Activated T-helper 1 cell treated with anti-CD3 and anti-CD28 coated beads, Interleukin-12 subunit alpha, Interleukin-12 subunit beta, Interleukin-2, Interleukin-4 antibody, amounts not matched to agents 30 ng/mL and 10 ng/mL and 1 ng/mL, durations not matched to agents 14 hours and 24 hours and 36 hours (primary cell): ENCODE measurements around the gene EML1. TPM values are rescaled to one million over a fixed set of nuclear protein-coding genes. Genes with fewer than 3 reads are reported as not detected.

ENCODE experiments used
- DNase-seq: peaks from one replicate; pipeline ENCODE4 v3.0.0; 2021; ENCODE audit warnings: low spot score
- H3K27ac Mint-ChIP-seq: one replicate; pipeline ENCODE4 v1.8.0; 2021; ENCODE audit warnings: mild to moderate bottlenecking, mixed read lengths
- H3K27me3 Mint-ChIP-seq: one replicate; pipeline ENCODE4 v1.8.0; 2022; ENCODE audit warnings: mild to moderate bottlenecking, moderate library complexity, mixed read lengths; ENCODE audit not compliant: insufficient read depth
- H3K36me3 Mint-ChIP-seq: one replicate; pipeline ENCODE4 v1.8.0; 2021; ENCODE audit warnings: low read depth, mixed read lengths
- H3K4me1 Mint-ChIP-seq: one replicate; pipeline ENCODE4 v1.8.0; 2021; ENCODE audit warnings: low read depth, mixed read lengths
- H3K4me3 Mint-ChIP-seq: one replicate; pipeline ENCODE4 v1.8.0; 2021; ENCODE audit warnings: mild to moderate bottlenecking, moderate library complexity, mixed read lengths
- H3K9me3 Mint-ChIP-seq: one replicate; pipeline ENCODE4 v1.8.0; 2021; ENCODE audit warnings: mixed read lengths
- intact Hi-C: fragments of 100-400 bp; cut with micrococcal nuclease; formaldehyde crosslinking; loops from one replicate; pipeline ENCODE4 v1.15.1; 2024
- total RNA-seq: library from RNA; stranded (reverse); gene quantifications from 2 replicates; pipeline ENCODE4 v1.2.3, GENCODE V29; 2022

EML1 gene
- total RNA-seq, 1 donor from 2014 or later = 0.91 TPM

DNA sequence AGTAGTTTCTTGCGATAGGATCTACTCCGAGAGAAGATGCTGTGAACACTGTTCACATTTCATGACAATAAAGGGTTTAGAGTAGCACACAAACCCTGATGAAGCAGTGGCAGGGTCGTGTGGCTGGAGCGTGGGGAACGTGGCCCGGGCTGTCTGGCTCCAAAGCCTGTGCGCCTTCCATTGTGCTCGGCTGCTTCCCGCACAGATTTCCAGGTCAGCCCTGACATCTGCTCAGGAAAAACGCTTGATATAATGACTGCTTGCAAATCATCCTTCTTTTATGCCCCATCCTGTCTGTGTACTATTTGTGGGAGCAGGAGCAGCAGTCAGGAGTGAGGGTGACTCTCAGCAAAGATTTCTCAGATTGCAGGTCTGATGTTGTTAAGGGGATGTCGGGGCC is 78.6 kb downstream of the EML1 start:
- no peak overlapping the region for H3K27ac Mint-ChIP-seq

GRCh38 chr14:99872786-99873440 is 79.7 kb downstream of the EML1 start:
- DNase-seq = no peak
- H3K27ac Mint-ChIP-seq = no peak overlapping the region
- H3K4me1 Mint-ChIP-seq = no peaks in the 10 kb centered on the region
- intact Hi-C loops = no loop called here
- H3K9me3 Mint-ChIP-seq = no peaks in the 10 kb centered on the region
- no peak overlapping the region for H3K4me3 Mint-ChIP-seq
- H3K27me3 Mint-ChIP-seq = peaks cover 27% of the 10 kb centered on the region
- no peaks in the 10 kb centered on the region for H3K36me3 Mint-ChIP-seq

More for the DNA sequence above, 78.6 kb downstream of the EML1 start:
- Mint-ChIP-seq H3K9me3 (no peaks in the 10 kb centered on the region), H3K27me3 (peaks cover 33% of the 10 kb centered on the region), H3K4me3 (no peak overlapping the region), H3K4me1 (no peaks in the 10 kb centered on the region), H3K36me3 (no peaks in the 10 kb centered on the region)
- no peak for DNase-seq
- intact Hi-C loops = no loop called here

DNA sequence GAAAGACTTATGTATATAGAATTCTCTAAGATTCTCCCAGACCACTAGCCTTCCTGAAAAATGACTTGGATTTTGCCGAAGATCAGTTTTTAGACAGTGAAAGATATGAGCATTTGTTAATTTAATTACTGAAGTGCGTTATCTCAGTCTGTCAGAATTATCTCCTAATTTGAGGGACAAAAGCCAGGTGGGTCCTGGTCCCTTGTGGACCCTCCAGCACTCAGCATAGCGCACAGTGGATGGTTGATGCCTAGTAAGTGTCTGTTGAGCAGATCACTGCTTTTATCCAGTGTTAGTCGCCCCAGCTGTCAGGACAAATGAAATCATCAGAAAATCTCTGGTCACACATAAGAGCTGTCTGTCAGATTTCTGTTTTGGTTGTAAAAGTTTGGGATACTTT is 80.4 kb downstream of the EML1 start:
- Mint-ChIP-seq H3K4me3 (no peak overlapping the region), H3K36me3 (no peaks in the 10 kb centered on the region), H3K9me3 (no peaks in the 10 kb centered on the region), H3K27ac (no peak overlapping the region), H3K4me1 (no peaks in the 10 kb centered on the region), H3K27me3 (peaks cover 22% of the 10 kb centered on the region)
- DNase-seq = no peak
- intact Hi-C loops = no loop called here

GRCh38 chr14:99874306-99874705 is 81.1 kb downstream of the EML1 start:
- Mint-ChIP-seq H3K9me3 (no peaks in the 10 kb centered on the region), H3K27ac (no peak overlapping the region), H3K4me3 (no peak overlapping the region), H3K4me1 (no peaks in the 10 kb centered on the region), H3K36me3 (no peaks in the 10 kb centered on the region), H3K27me3 (peaks cover 25% of the 10 kb centered on the region)
- intact Hi-C loops = no loop called here
- DNase-seq = no peak

DNA sequence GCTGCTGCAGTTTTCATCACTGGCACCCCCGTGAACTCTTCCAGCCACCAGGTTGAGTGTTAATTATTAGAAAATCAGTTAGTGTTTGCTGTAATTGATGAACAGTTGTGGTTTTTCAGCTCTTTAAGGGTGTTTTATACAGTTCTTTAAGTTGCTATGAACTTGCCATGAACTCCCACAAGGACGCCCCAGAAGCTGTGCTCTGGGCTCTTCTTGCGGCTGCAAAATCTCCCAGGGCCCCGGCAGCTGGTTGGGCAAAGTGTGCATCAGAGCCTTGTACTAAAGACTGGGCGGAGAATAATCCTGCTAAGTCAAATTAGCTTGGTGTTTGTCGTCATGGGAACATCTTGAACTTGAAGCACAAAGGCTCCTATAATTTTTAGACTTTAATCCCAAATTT is 82.2 kb downstream of the EML1 start:
- H3K4me1 Mint-ChIP-seq = no peaks in the 10 kb centered on the region
- H3K27ac Mint-ChIP-seq = no peak overlapping the region
- intact Hi-C loops = no loop called here
- no peak overlapping the region for H3K4me3 Mint-ChIP-seq
- no peak for DNase-seq
- peaks cover 24% of the 10 kb centered on the region for H3K27me3 Mint-ChIP-seq
- no peaks in the 10 kb centered on the region for H3K36me3 Mint-ChIP-seq
- no peaks in the 10 kb centered on the region for H3K9me3 Mint-ChIP-seq

GRCh38 chr14:99875836-99876235 is 82.6 kb downstream of the EML1 start:
- DNase-seq = no peak
- Mint-ChIP-seq H3K4me3 (no peak overlapping the region), H3K4me1 (no peaks in the 10 kb centered on the region), H3K27ac (no peak overlapping the region), H3K36me3 (no peaks in the 10 kb centered on the region), H3K9me3 (no peaks in the 10 kb centered on the region), H3K27me3 (peaks cover 26% of the 10 kb centered on the region)
- intact Hi-C loops = no loop called here

- H3K4me1 Mint-ChIP-seq = no peaks in the 10 kb centered on the region
- H3K27ac Mint-ChIP-seq = no peak overlapping the region
- no peak overlapping the region for H3K4me3 Mint-ChIP-seq
- no peaks in the 10 kb centered on the region for H3K9me3 Mint-ChIP-seq
- H3K36me3 Mint-ChIP-seq = no peaks in the 10 kb centered on the region
- intact Hi-C loops = no loop called here
- peaks cover 25% of the 10 kb centered on the region for H3K27me3 Mint-ChIP-seq
- DNase-seq = no peak
Observed at GRCh38 chr14:99876406-99876805, 83.2 kb downstream of the EML1 start.

- Mint-ChIP-seq H3K36me3 (no peaks in the 10 kb centered on the region), H3K4me3 (no peak overlapping the region), H3K9me3 (no peaks in the 10 kb centered on the region), H3K4me1 (no peaks in the 10 kb centered on the region), H3K27me3 (peaks cover 27% of the 10 kb centered on the region), H3K27ac (no peak overlapping the region)
- no peak for DNase-seq
- intact Hi-C loops = no loop called here
Observed at GRCh38 chr14:99878563-99878962, 85.3 kb downstream of the EML1 start.

GRCh38 chr14:99879401-99880295 is 86.4 kb downstream of the EML1 start:
- Mint-ChIP-seq H3K9me3 (no peaks in the 10 kb centered on the region), H3K27me3 (peaks cover 25% of the 10 kb centered on the region), H3K36me3 (no peaks in the 10 kb centered on the region), H3K4me3 (no peak overlapping the region), H3K4me1 (no peaks in the 10 kb centered on the region), H3K27ac (no peak overlapping the region)
- intact Hi-C loops = no loop called here
- no peak for DNase-seq

DNA sequence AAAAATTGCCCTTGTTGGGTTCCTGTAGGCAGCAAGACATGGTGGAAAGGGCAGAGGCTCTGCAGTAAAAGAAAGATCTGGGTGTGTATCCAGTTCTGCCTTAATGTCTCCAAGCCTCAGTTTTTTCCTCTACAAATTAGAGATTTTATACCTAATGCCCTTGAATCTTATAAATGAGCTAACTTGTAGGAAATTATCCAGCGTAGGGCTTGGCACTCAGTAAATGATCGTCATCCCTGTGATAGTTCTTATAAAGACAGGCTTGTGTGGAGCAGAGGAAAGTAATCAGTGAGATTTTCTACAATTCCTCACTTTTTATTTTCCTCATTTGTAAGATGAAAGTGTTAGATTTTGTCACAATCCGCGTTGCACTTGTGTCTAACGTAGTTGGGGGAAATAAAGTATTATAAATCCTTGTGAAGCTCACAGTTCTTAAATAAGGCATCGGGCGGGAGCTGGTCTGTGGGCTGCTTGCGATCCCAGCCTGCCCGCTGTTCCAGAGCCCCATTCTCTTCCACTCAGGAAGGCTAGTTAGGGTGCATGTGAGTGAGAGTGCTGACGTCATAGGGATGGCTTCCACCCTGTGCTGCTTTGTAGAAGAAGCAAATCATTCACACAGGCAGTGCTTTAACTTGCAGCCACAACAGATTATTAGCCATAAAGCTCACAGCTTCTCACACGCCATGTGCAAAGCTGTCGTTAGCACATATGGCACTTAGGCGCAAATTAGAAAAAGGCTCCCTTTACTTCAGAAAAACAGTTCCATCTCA is 87.6 kb downstream of the EML1 start:
- Mint-ChIP-seq H3K27ac (no peak overlapping the region), H3K4me1 (no peaks in the 10 kb centered on the region), H3K9me3 (no peaks in the 10 kb centered on the region), H3K36me3 (no peaks in the 10 kb centered on the region), H3K4me3 (no peak overlapping the region), H3K27me3 (peaks cover 19% of the 10 kb centered on the region)
- intact Hi-C loops = no loop called here
- DNase-seq = no peak

DNA sequence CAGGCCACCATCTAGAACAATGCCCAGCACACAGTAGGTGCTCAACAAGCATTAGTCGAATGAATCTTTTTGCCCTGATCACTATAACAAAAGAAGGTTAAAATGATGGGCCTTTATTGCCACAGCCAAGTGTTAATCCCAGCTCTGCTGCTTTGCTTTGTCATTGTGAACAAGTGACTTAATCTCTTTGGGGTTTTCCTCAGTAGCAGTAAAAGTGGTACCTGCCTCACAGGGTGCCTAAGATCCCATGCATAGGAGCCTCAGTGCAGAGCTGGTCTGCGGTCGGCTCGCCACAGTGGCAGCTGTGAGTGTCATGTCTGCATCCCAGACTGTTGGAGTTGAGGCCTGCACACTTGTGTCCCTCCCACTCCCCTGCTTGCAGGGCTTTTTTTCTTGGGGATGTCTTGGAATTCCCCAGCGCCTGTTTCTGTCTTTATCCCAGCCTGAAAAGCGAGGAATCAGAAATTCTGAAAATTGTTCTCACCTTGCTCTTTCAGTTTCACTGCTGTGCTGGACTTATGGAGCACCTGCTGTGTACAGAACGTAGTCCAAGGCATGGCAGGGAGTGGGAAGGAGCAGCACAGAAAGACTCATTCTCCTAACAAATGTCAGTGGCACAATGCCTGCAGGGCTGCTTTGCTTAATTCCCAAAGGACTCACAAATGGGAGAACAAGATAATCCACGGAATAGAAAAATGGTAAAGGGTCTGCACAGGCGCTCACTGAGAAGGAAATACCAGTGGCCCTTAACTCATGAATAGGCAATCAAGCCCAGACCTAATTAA is 90.8 kb downstream of the EML1 start:
- Mint-ChIP-seq H3K36me3 (no peaks in the 10 kb centered on the region), H3K27me3 (peaks cover 10% of the 10 kb centered on the region), H3K9me3 (no peaks in the 10 kb centered on the region), H3K27ac (no peak overlapping the region), H3K4me3 (no peak overlapping the region), H3K4me1 (no peaks in the 10 kb centered on the region)
- intact Hi-C loops = no loop called here
- no peak for DNase-seq

DNA sequence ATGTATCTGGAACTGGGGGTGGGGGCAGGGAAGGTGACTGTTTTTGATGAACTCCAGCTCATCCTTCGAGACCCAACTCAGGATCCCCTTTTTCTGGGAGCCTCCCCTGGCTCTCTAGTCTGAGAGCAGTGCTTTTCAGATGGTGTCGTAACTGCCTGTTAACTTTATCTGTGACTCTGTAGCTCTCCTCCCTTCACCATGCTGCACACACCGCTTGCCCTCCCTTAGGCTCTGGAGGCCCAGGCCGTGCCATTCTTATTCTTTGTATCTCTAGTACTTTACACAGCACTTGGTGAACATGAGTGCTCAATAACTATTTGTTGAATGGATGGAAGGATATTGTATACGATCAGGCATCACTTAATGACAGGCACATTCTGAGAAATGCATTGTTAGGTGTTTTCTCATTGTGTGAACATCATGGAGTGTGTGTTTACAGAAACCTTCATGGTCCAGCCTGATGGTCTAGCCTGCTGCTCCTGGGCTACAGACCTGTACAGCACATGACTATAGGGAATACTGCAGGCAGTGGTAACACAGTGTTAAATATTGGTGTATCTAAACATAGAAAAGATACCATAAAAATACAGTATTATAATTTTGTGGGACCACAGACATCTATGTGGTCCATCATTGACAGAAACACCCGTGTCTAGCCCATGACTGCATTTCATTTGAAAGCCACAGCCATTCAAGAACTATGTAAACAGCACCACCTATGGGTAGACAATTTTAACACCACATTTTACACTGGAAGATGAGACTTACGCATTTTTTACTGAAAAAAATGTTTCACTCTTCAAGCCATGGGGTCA is 91.8 kb downstream of the EML1 start:
- intact Hi-C loops = loop anchor here (1.0 kb wide), 3 partner anchors 155 to 367 kb away; no protein-coding TSS in a partner anchor
- Mint-ChIP-seq H3K36me3 (no peaks in the 10 kb centered on the region), H3K27me3 (peaks cover 8% of the 10 kb centered on the region), H3K4me1 (no peaks in the 10 kb centered on the region), H3K9me3 (no peaks in the 10 kb centered on the region), H3K27ac (no peak overlapping the region), H3K4me3 (no peak overlapping the region)
- DNase-seq = no peak
